Measurements from ENCODE around the gene STRIP2.

The STRIP2 gene

GRCh38 chr7:129438281-129438838 is 4.1 kb downstream of the STRIP2 start:
- TF ChIP-seq CTCF (IDR thresholded peaks at IDR 0.05), result no peak

DNA sequence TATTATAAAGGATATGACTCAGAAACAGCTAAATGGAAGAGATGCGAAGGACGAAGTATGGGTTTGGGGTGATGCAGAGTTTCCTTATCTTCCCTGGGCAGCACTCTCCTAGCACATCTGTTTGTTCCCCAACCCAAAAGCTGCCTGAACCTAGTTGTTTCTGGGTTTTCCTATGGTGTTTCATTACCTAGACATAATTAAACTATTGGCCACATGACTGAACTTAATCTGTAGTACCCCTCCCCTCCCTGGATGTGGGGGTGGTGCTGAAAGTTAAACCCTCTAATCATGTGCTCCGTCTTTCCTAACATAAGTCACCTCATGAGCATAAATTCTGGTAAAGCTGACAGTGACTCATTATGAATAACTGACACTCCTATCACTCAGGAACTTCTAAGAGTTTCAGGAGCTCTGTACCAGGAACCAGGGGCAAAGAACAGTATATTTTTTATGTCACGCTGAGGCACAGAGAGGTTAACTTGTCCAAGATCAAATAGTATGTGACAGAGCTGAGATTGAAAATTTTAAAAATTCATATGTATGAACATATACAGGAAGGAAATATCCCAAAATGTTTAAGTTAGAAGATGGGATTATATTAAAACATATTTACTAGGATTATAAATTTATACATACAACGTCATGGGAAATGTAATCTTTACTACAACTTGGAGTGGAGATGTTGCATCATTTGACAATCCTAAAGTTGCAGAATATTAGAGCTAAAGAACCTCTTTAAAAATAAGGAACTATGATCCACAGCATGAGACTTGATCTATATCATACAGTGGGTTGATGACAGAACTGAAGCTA is 4.8 kb downstream of the STRIP2 start:
- no peak for TF ChIP-seq CTCF (IDR thresholded peaks at IDR 0.05)

DNA sequence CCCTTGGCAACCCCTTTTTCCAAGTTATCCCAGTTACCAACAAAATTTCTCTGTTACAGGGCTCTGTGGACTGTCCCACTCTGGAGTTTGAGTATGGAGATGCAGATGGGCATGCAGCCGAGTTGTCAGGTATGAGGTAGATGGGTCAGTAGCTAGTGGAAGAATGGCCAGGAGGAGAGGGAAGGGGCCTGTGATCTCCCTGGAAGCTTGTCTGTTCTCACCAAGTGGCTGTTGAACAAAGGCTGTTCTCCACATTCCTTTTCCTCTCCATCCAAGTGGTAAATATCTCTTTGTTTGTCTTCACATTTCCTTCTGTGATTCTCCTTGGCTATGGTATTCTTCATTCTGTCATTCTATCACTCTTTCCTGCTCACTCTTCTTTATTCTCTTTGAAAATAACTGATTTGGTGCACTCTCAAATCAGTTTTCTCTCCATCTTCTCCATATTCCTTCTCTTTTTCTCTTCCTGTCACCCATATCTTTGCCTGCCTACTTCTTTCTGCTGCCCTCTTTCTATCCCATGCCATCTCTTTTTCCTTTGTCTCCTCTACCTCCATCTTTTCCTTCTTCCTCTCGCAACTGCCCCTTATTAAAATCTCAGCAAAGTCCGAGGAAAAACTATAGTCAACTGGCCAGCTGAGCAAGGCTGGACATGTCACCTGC is 5.9 kb downstream of the STRIP2 start:
- no peak for TF ChIP-seq CTCF (IDR thresholded peaks at IDR 0.05)

- TF ChIP-seq CTCF (IDR thresholded peaks at IDR 0.05), result no peak
Observed at GRCh38 chr7:129443612-129444011, 9.4 kb downstream of the STRIP2 start.

- no peak for TF ChIP-seq CTCF (IDR thresholded peaks at IDR 0.05)
Observed at GRCh38 chr7:129450295-129450694, 16.1 kb downstream of the STRIP2 start.

- TF ChIP-seq CTCF (IDR thresholded peaks at IDR 0.05), result no peak
Observed at GRCh38 chr7:129452589-129453231, 18.5 kb downstream of the STRIP2 start.

DNA sequence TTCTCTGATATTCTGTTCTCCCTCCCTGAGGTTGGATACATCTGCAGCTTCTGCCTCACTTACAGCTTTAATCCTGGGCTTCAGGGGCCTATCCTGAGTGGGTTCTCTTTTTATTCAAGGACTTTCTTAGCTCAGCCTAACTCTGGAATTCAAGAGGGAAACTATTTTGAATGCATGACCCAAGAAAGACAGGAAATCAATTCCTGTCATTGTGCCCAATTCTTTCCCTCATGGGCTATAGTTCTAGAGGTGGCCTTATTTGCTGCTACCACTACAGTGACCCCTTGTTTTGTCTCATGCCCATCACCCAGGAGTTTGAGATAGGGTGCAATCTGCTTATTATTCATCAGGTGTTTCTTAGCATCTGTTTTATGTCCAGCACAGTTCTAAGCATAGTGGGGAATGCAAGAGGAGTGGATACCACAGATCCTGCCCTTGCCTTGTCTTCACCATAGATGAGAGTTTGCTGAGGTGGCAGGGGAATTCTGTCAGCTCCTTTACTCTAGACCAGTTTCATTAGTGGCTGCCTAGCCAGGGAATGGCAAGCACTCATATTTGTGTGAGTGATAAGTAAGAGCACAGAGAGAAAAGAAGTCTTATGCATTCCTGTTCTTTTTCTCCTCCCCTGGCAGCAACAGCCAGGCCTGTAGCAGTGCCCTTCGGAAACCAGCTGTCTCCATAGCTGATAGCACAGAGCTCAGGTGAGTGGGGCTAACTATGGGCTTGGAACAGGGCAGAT is 19.4 kb downstream of the STRIP2 start:
- TF ChIP-seq CTCF (IDR thresholded peaks at IDR 0.05), result no peak
